A673 (cell line): ENCODE data around the gene SMCO3. TPM values are rescaled to one million over a fixed set of nuclear protein-coding genes. Genes with fewer than 3 reads are reported as not detected.

ENCODE experiments used
- BruUV-seq: library from RNA; stranded (reverse); fragments of 400-500 nt; replicated peaks from 2 replicates; lab custom pipeline; 2021; lab: Mats Ljungman, UMichigan
- CTCF ChIA-PET: fragments of 300-600 bp; sonication (Branson Sonifier 250); formaldehyde crosslinking; loops from one replicate; lab custom pipeline; 2022; ENCODE audit warnings: antibody characterized with exemption; lab: Charles Lee
- POLR2A ChIA-PET: fragments of 300-600 bp; sonication (Branson Sonifier 250); formaldehyde crosslinking; loops from one replicate; lab custom pipeline; 2022; ENCODE audit warnings: antibody characterized with exemption; ENCODE audit not compliant: low non-redundant PET; lab: Charles Lee
- DNase-seq: peaks from one replicate; pipeline ENCODE4 v3.0.0-alpha.2; 2015; ENCODE audit warnings: low spot score
- H3K27ac ChIP-seq: fragments of 200-600 bp; sonication (generic); 2 replicates; pipeline ENCODE4 v1.5.1; 2016; ENCODE audit warnings: mixed run types, low read depth, mild to moderate bottlenecking, mixed read lengths, antibody characterized with exemption, low read length; ENCODE audit not compliant: poor library complexity, severe bottlenecking
- H3K27me3 ChIP-seq: fragments of 200-600 bp; sonication (generic); replicated peaks from 2 replicates; pipeline ENCODE4 v1.6.1; 2017; ENCODE audit warnings: mixed run types, low read depth, mild to moderate bottlenecking, mixed read lengths, antibody characterized with exemption, low read length; ENCODE audit not compliant: insufficient read depth, poor library complexity
- H3K36me3 ChIP-seq: fragments of 200-600 bp; sonication (generic); 2 replicates; pipeline ENCODE4 v1.6.1; 2016; ENCODE audit warnings: mixed run types, mild to moderate bottlenecking, mixed read lengths, antibody characterized with exemption, low read length; ENCODE audit not compliant: insufficient read depth, poor library complexity, severe bottlenecking
- H3K4me1 ChIP-seq: fragments of 200-600 bp; sonication (generic); 2 replicates; pipeline ENCODE4 v1.6.1; 2017; ENCODE audit warnings: mixed run types, mild to moderate bottlenecking, mixed read lengths, antibody characterized with exemption, low read length; ENCODE audit not compliant: insufficient read depth, poor library complexity, severe bottlenecking
- H3K4me3 ChIP-seq: fragments of 200-600 bp; sonication (generic); 2 replicates; pipeline ENCODE4 v1.5.1; 2016; ENCODE audit warnings: low read depth, mixed run types, mild to moderate bottlenecking, mixed read lengths, low read length; ENCODE audit not compliant: poor library complexity, severe bottlenecking
- H3K9me3 ChIP-seq: fragments of 200-600 bp; sonication (generic); 2 replicates; pipeline ENCODE4 v1.6.1; 2016; ENCODE audit warnings: mixed run types, low read depth, mild to moderate bottlenecking, mixed read lengths, antibody characterized with exemption, low read length; ENCODE audit not compliant: poor library complexity, severe bottlenecking
- CTCF ChIP-seq: fragments of 300-800, 200-600 bp; sonication (generic); conservative IDR thresholded peaks from 2 replicates; pipeline ENCODE4 v1.5.1; 2017; ENCODE audit warnings: low read depth, mild to moderate bottlenecking, antibody characterized with exemption, low read length, moderate library complexity, mixed read lengths
- EZH2 ChIP-seq: fragments of 200-600 bp; sonication (generic); IDR thresholded peaks from 2 replicates; pipeline ENCODE4 v1.6.1; 2017; ENCODE audit warnings: borderline replicate concordance, low read depth, mild to moderate bottlenecking, mixed read lengths, antibody characterized with exemption, low read length; ENCODE audit not compliant: poor library complexity, severe bottlenecking
- intact Hi-C: fragments of 100-400 bp; cut with micrococcal nuclease; formaldehyde crosslinking; loops from one replicate; pipeline ENCODE4 v1.10.0; 2022; ENCODE audit not compliant: unreplicated experiment
- total RNA-seq: library from RNA; stranded (reverse); gene quantifications from 2 replicates; pipeline ENCODE4 v1.2.3, GENCODE V29; 2021

Gene SMCO3
- total RNA-seq, 1 experiment from 2014 or later, result not detected

GRCh38 chr12:14773685-14774073, 40.3 kb downstream of the SMCO3 start:
- Histone ChIP-seq H3K27me3 (no peaks in the 10 kb centered on the region), H3K4me3 (peak overlapping the region; percentile 71), H3K4me1 (peaks cover 19% of the 10 kb centered on the region), H3K9me3 (no peaks in the 10 kb centered on the region), H3K36me3 (no peaks in the 10 kb centered on the region), H3K27ac (no peak overlapping the region)
- no peak for DNase-seq
- intact Hi-C loops, result no loop called here
- ChIA-PET POLR2A (no interaction called here), CTCF (no interaction called here)
- no peak for TF ChIP-seq EZH2
- no peak for TF ChIP-seq CTCF
- BruUV-seq, result no TSS peak

GRCh38 chr12:14772946-14773345, 41.0 kb downstream of the SMCO3 start:
- CTCF ChIA-PET, result no interaction called here
- H3K27ac ChIP-seq, result no peak overlapping the region
- H3K36me3 ChIP-seq, result no peaks in the 10 kb centered on the region
- DNase-seq, result no peak
- TF ChIP-seq CTCF, result no peak
- TF ChIP-seq EZH2, result no peak
- no TSS peak for BruUV-seq
- peaks cover 20% of the 10 kb centered on the region for H3K4me1 ChIP-seq
- intact Hi-C loops, result no loop called here
- H3K4me3 ChIP-seq, result no peak overlapping the region
- H3K9me3 ChIP-seq, result no peaks in the 10 kb centered on the region
- POLR2A ChIA-PET, result no interaction called here
- no peaks in the 10 kb centered on the region for H3K27me3 ChIP-seq

GRCh38 chr12:14771651-14772137, 42.3 kb downstream of the SMCO3 start:
- H3K4me3 ChIP-seq, result peak overlapping the region; percentile 57
- TF ChIP-seq EZH2 (no peak), CTCF (no peak)
- intact Hi-C loops, result loop anchor here (1.0 kb wide), 1 partner anchor 32 kb away; the partner anchor contains the start of genes C12orf60 and WBP11
- H3K27ac ChIP-seq, result peak overlapping the region; percentile 82
- peaks cover 20% of the 10 kb centered on the region for H3K4me1 ChIP-seq
- no TSS peak for BruUV-seq
- peak; percentile 4 for DNase-seq
- no peaks in the 10 kb centered on the region for H3K27me3 ChIP-seq
- H3K36me3 ChIP-seq, result no peaks in the 10 kb centered on the region
- ChIA-PET POLR2A (interaction anchor here (0.6 to 0.7 kb wide), 2 partner anchors 22 to 113 kb away, joined by 3 to 4 read pairs; no protein-coding TSS in a partner anchor), CTCF (no interaction called here)
- no peaks in the 10 kb centered on the region for H3K9me3 ChIP-seq
